ENCODE measurements around the gene YARS1.

DNA sequence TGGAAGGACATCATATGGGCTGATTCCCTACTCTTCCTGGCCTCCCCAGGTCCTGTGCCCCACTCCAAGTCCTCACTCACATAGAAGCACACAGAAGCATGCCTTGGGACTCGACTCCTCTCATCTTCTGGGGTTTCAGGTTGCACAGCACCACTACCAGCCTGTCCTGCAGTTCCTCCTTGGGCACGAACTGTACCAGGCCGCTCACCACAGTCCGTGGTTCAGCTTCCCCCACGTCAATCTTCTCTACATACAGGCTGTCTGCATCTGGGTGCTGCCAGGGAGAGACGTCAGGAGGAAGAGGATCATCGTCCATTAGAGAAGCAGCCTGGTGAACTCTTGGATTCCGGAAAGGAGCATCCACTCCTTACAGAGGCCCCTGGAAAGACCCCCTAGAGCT, 37.2 kb downstream of the YARS1 start:
- TF ChIP-seq, protein P1, sequence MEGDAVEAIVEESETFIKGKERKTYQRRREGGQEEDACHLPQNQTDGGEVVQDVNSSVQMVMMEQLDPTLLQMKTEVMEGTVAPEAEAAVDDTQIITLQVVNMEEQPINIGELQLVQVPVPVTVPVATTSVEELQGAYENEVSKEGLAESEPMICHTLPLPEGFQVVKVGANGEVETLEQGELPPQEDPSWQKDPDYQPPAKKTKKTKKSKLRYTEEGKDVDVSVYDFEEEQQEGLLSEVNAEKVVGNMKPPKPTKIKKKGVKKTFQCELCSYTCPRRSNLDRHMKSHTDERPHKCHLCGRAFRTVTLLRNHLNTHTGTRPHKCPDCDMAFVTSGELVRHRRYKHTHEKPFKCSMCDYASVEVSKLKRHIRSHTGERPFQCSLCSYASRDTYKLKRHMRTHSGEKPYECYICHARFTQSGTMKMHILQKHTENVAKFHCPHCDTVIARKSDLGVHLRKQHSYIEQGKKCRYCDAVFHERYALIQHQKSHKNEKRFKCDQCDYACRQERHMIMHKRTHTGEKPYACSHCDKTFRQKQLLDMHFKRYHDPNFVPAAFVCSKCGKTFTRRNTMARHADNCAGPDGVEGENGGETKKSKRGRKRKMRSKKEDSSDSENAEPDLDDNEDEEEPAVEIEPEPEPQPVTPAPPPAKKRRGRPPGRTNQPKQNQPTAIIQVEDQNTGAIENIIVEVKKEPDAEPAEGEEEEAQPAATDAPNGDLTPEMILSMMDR (IDR thresholded peaks at IDR 0.05), result no peak
- TF ChIP-seq POLR2A (IDR thresholded peaks at IDR 0.05), result no peak
- no peak for TF ChIP-seq EP300 (IDR thresholded peaks at IDR 0.05; ENCODE audit: low read depth)
- TF ChIP-seq POLR2AphosphoS5 (IDR thresholded peaks at IDR 0.05), result no peak

Measured in transverse colon (tissue), 4 donors.